Measurements from ENCODE around the gene MGAT3. TPM values are rescaled to one million over a fixed set of nuclear protein-coding genes. Genes with fewer than 3 reads are reported as not detected.

The MGAT3 gene
- total and polyA plus RNA-seq, 2 experiments from 2014 or later = 7.0 to 20.0 TPM

- TF ChIP-seq EZH2 (IDR thresholded peaks at IDR 0.05; ENCODE audit: borderline replicate concordance) (no peak), EZH2phosphoT487 (IDR thresholded peaks at IDR 0.05; ENCODE audit: low read depth, severe bottlenecking, unreplicated experiment) (no peak), CTCF (IDR thresholded peaks at IDR 0.05; ENCODE audit: poor library complexity) (no peak)
Measured at GRCh38 chr22:39522567-39523300, 65.9 kb downstream of the MGAT3 start.

GRCh38 chr22:39524089-39524752 is 67.4 kb downstream of the MGAT3 start:
- Histone ChIP-seq H4K20me1 (ENCODE audit: insufficient read depth, poor library complexity, severe bottlenecking) (peaks cover 83% of the 10 kb centered on the region), H3K9me2 (replicated peaks; ENCODE audit: insufficient read depth) (no peaks in the 10 kb centered on the region), H3K27ac (peak overlapping the region; percentile 23), H2AFZ (no peak overlapping the region), H3K27me3 (no peaks in the 10 kb centered on the region), H3K36me3 (replicated peaks; ENCODE audit: insufficient read depth, low read depth) (peaks cover 9% of the 10 kb centered on the region), H3K4me3 (no peak overlapping the region), H3K4me1 (ENCODE audit: insufficient read depth) (peaks cover 32% of the 10 kb centered on the region), H3K4me2 (peak overlapping the region; percentile 99), H3K9me3 (ENCODE audit: low read depth) (no peaks in the 10 kb centered on the region), H3K79me2 (peaks cover 55% of the 10 kb centered on the region)
- 81% methylated on average over 13 of the region's 13 CpGs for WGBS (ENCODE audit: low lambda C conversion rate, missing lambda C conversion rate)
- TF ChIP-seq EZH2 (IDR thresholded peaks at IDR 0.05; ENCODE audit: borderline replicate concordance) (no peak), EZH2phosphoT487 (IDR thresholded peaks at IDR 0.05; ENCODE audit: low read depth, severe bottlenecking, unreplicated experiment) (no peak), CTCF (IDR thresholded peaks at IDR 0.05; ENCODE audit: poor library complexity) (no peak)
- no peak for DNase-seq (ENCODE audit: low spot score)

More at GRCh38 chr22:39522567-39523300, 65.9 kb downstream of the MGAT3 start:
- peak overlapping the region; percentile 99 for H3K27ac ChIP-seq
- H3K4me3 ChIP-seq = peak overlapping the region; percentile 96
- peaks cover 30% of the 10 kb centered on the region for H3K4me1 ChIP-seq (ENCODE audit: insufficient read depth)
- peaks cover 9% of the 10 kb centered on the region for H3K36me3 ChIP-seq (replicated peaks; ENCODE audit: insufficient read depth, low read depth)
- peaks cover 57% of the 10 kb centered on the region for H3K79me2 ChIP-seq
- no peak for DNase-seq (ENCODE audit: low spot score)
- H2AFZ ChIP-seq = no peak overlapping the region
- 44% methylated on average over 14 of the region's 14 CpGs for WGBS (ENCODE audit: low lambda C conversion rate, missing lambda C conversion rate)
- H3K27me3 ChIP-seq = no peaks in the 10 kb centered on the region
- peaks cover 70% of the 10 kb centered on the region for H4K20me1 ChIP-seq (ENCODE audit: insufficient read depth, poor library complexity, severe bottlenecking)
- peak overlapping the region; percentile 99 for H3K4me2 ChIP-seq
- H3K9me2 ChIP-seq (replicated peaks; ENCODE audit: insufficient read depth) = no peaks in the 10 kb centered on the region
- H3K9me3 ChIP-seq (ENCODE audit: low read depth) = no peaks in the 10 kb centered on the region

- Histone ChIP-seq H4K20me1 (ENCODE audit: insufficient read depth, poor library complexity, severe bottlenecking) (peaks cover 83% of the 10 kb centered on the region), H3K79me2 (peaks cover 62% of the 10 kb centered on the region)
Measured at GRCh38 chr22:39524753-39525657, 68.2 kb downstream of the MGAT3 start.

More at GRCh38 chr22:39524753-39525657, 68.2 kb downstream of the MGAT3 start:
- Histone ChIP-seq H3K9me2 (replicated peaks; ENCODE audit: insufficient read depth) (no peaks in the 10 kb centered on the region), H3K4me1 (ENCODE audit: insufficient read depth) (peaks cover 36% of the 10 kb centered on the region), H3K27ac (peak overlapping the region; percentile 23), H3K4me3 (no peak overlapping the region), H3K4me2 (peak overlapping the region; percentile 99), H3K9me3 (ENCODE audit: low read depth) (no peaks in the 10 kb centered on the region), H3K27me3 (no peaks in the 10 kb centered on the region), H3K36me3 (replicated peaks; ENCODE audit: insufficient read depth, low read depth) (peaks cover 9% of the 10 kb centered on the region), H2AFZ (no peak overlapping the region)
- WGBS (ENCODE audit: low lambda C conversion rate, missing lambda C conversion rate) = 84% methylated on average over 10 of the region's 10 CpGs
- TF ChIP-seq CTCF (IDR thresholded peaks at IDR 0.05; ENCODE audit: poor library complexity) = no peak
- TF ChIP-seq EZH2phosphoT487 (IDR thresholded peaks at IDR 0.05; ENCODE audit: low read depth, severe bottlenecking, unreplicated experiment) = no peak
- TF ChIP-seq EZH2 (IDR thresholded peaks at IDR 0.05; ENCODE audit: borderline replicate concordance) = no peak
- DNase-seq (ENCODE audit: low spot score) = no peak
